Measurements from ENCODE around the gene KCNC1. TPM values are rescaled to one million over a fixed set of nuclear protein-coding genes. Genes with fewer than 3 reads are reported as not detected.

KCNC1 gene
- total and polyA plus RNA-seq, 2 of the 4 experiments (the other 2 are of a cell fraction): 0.03 TPM; not detected in 1

GRCh38 chr11:17775035-17775348 lies 40.4 kb downstream of the KCNC1 start:
- no peak overlapping the region for H2BK15ac ChIP-seq (ENCODE audit: low read depth, low read length)
- H2BK120ac ChIP-seq (ENCODE audit: low read depth, low read length): no peak overlapping the region
- no peak overlapping the region for H3K23ac ChIP-seq (ENCODE audit: low read depth, low read length)
- H3K4me2 ChIP-seq (ENCODE audit: low read depth, low read length): no peak overlapping the region
- POLR2A ChIA-PET (ENCODE audit: unreplicated experiment): no interaction called here
- H2AFZ ChIP-seq (replicated peaks; ENCODE audit: low read length, poor library complexity): no peak overlapping the region
- H3K56ac ChIP-seq (ENCODE audit: extremely low read depth, insufficient read depth, low read length): no peak overlapping the region
- no peak overlapping the region for H4K91ac ChIP-seq (ENCODE audit: insufficient read depth, low read depth, low read length)
- no peak overlapping the region for H2BK5ac ChIP-seq (ENCODE audit: low read depth, low read length, poor library complexity, severe bottlenecking)
- no peaks in the 10 kb centered on the region for H3K4me1 ChIP-seq (ENCODE audit: control insufficient read depth, insufficient read depth, low read length)
- H4K20me1 ChIP-seq (ENCODE audit: insufficient read depth, low read length): no peaks in the 10 kb centered on the region
- H3K4me3 ChIP-seq (ENCODE audit: insufficient read depth, low read depth, low read length): no peak overlapping the region
- no peak overlapping the region for H2AK9ac ChIP-seq (replicated peaks; ENCODE audit: low read depth, low read length, poor library complexity)
- no CpG with 5 or more reads among the region's 3 CpGs for WGBS, 2 experiments (ENCODE audit: extremely low coverage in 2 of 2, insufficient read length in 1 of 2)
- H3K79me1 ChIP-seq (ENCODE audit: low read depth in 1 of 2, low read length in 2 of 2): no peaks in the 10 kb centered on the region
- H3K9ac ChIP-seq (ENCODE audit: low read depth, low read length): no peak overlapping the region
- BruUV-seq (replicated peaks): no TSS peak
- H3K9me3 ChIP-seq (ENCODE audit: control insufficient read depth, insufficient read depth, low read length): no peaks in the 10 kb centered on the region
- H3K14ac ChIP-seq (replicated peaks; ENCODE audit: low read depth, low read length): no peak overlapping the region
- H3K4ac ChIP-seq (ENCODE audit: low read depth, low read length): no peak overlapping the region
- dilution Hi-C loops (cut with HindIII; ENCODE audit: low sequenced_read_pairs, unreplicated experiment): no loop called here
- in situ Hi-C loops (cut with MboI; ENCODE audit: low sequenced_read_pairs): no loop called here
- H3K27me3 ChIP-seq (ENCODE audit: control insufficient read depth, insufficient read depth, low read length): peaks cover 4% of the 10 kb centered on the region; the same call in 1 of the 2 replicates
- CTCF ChIA-PET: no interaction called here
- H3K18ac ChIP-seq (ENCODE audit: low read depth, low read length): no peak overlapping the region
- TF ChIP-seq CEBPB (IDR thresholded peaks at IDR 0.05; ENCODE audit: low read depth, low read length) (no peak), MAZ (IDR thresholded peaks at IDR 0.05; ENCODE audit: borderline replicate concordance, low read depth, low read length) (no peak), RAD21 (IDR thresholded peaks at IDR 0.05; ENCODE audit: low read length) (no peak), RFX5 (IDR thresholded peaks at IDR 0.05; ENCODE audit: low read depth, low read length) (no peak), BHLHE40 (IDR thresholded peaks at IDR 0.05; ENCODE audit: low read depth, low read length) (no peak), NFE2L2 (IDR thresholded peaks at IDR 0.05; ENCODE audit: low read depth, low read length) (no peak), RCOR1 (IDR thresholded peaks at IDR 0.05; ENCODE audit: insufficient replicate concordance, low read length) (no peak), MAFK (IDR thresholded peaks at IDR 0.05; ENCODE audit: low read depth, low read length) (no peak)
- no peak overlapping the region for H3K27ac ChIP-seq (ENCODE audit: insufficient read depth, low read length)
- H4K5ac ChIP-seq (ENCODE audit: low read depth, low read length): no peak overlapping the region
- H2BK20ac ChIP-seq (ENCODE audit: low read depth, low read length): no peak overlapping the region
- no peak overlapping the region for H4K8ac ChIP-seq (ENCODE audit: low read depth in 2 of 2, low read length in 2 of 2)
- DNase-seq (no peak), ATAC-seq (ENCODE audit: low read depth) (no peak)
- H2AK5ac ChIP-seq (ENCODE audit: low read depth, low read length): no peak overlapping the region
- no peaks in the 10 kb centered on the region for H3K9me1 ChIP-seq (ENCODE audit: insufficient read depth, low read length)
- H3K36me3 ChIP-seq (ENCODE audit: control insufficient read depth, insufficient read depth, low read length): no peaks in the 10 kb centered on the region
- intact Hi-C loops (cut with micrococcal nuclease): no loop called here
